Right lobe of liver (tissue), 4 donors: Measurements from ENCODE around the gene CNTNAP5.

Source experiments
- POLR2A ChIP-seq: fragments of 450-650 bp; IDR thresholded peaks from one replicate; pipeline ENCODE4 v1.6.1; 2017; ENCODE audit warnings: antibody characterized with exemption, mild to moderate bottlenecking
- TF ChIP-seq, protein P1 (sequence below), 4 donors: fragments of 200-600 bp in 3 of 4; fragments of 450-650 bp in 1 of 4; IDR thresholded peaks; one replicate each; pipeline versions ENCODE4 v1.5.1 to v1.8.0; 2016 to 2022; ENCODE audit warnings: antibody characterized with exemption in 4 of 4, mild to moderate bottlenecking in 2 of 4
- donor health status: DM: no; HTN: no; CAD: no.
- donor health status: DM: no; HTN: no; CAD: no.
- donor health status: DM: no; HTN: yes; CAD: no.

DNA sequence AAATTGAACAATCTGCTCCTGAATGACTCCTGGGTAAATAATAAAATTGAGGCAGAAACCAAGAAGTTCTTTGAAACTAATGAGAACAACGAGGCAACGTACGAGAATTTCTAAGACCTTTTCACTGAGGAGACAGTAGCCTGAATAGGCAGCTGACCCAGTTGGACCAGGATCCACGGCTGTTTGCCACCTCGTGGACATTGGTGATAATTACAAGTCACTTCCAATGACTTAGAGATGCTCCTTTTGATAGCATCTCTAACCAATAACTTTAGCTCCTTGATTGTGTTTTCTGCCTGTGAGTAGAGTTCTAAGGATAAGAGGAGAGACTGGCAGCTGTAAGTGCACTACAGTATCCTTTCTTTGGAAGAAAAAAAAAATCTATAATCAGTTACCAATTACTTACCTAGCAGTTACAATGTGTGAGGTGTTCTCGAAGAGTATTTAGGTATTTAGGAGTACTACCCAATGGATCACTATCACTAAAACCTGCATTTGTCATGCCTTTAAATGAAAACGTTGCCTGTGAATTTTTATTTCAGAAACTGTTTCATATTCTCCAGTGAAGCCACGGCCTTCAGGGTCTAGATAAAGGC is 31.3 kb upstream of the CNTNAP5 start:
- TF ChIP-seq, protein P1, sequence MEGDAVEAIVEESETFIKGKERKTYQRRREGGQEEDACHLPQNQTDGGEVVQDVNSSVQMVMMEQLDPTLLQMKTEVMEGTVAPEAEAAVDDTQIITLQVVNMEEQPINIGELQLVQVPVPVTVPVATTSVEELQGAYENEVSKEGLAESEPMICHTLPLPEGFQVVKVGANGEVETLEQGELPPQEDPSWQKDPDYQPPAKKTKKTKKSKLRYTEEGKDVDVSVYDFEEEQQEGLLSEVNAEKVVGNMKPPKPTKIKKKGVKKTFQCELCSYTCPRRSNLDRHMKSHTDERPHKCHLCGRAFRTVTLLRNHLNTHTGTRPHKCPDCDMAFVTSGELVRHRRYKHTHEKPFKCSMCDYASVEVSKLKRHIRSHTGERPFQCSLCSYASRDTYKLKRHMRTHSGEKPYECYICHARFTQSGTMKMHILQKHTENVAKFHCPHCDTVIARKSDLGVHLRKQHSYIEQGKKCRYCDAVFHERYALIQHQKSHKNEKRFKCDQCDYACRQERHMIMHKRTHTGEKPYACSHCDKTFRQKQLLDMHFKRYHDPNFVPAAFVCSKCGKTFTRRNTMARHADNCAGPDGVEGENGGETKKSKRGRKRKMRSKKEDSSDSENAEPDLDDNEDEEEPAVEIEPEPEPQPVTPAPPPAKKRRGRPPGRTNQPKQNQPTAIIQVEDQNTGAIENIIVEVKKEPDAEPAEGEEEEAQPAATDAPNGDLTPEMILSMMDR (IDR thresholded peaks at IDR 0.05) = peak; percentile 50 to 61 (median 59)
- no peak for TF ChIP-seq POLR2A
